ENCODE data around the gene NGLY1. TPM values are rescaled to one million over a fixed set of nuclear protein-coding genes. Genes with fewer than 3 reads are reported as not detected.

Gene NGLY1, protein sequence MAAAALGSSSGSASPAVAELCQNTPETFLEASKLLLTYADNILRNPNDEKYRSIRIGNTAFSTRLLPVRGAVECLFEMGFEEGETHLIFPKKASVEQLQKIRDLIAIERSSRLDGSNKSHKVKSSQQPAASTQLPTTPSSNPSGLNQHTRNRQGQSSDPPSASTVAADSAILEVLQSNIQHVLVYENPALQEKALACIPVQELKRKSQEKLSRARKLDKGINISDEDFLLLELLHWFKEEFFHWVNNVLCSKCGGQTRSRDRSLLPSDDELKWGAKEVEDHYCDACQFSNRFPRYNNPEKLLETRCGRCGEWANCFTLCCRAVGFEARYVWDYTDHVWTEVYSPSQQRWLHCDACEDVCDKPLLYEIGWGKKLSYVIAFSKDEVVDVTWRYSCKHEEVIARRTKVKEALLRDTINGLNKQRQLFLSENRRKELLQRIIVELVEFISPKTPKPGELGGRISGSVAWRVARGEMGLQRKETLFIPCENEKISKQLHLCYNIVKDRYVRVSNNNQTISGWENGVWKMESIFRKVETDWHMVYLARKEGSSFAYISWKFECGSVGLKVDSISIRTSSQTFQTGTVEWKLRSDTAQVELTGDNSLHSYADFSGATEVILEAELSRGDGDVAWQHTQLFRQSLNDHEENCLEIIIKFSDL
- total RNA-seq: 35.5 and 46.2 TPM in 2 replicates

GRCh38 chr3:25782938-25783660 lies at the start of gene NGLY1:
NGLY1 (minus strand) TSS chr3:25783443; CDS start chr3:25783390, 53 bp downstream.

GRCh38 chr3:25789596-25790556 lies 6.6 kb upstream of the NGLY1 start, which contains the start of gene OXSM:
OXSM (plus strand) TSS chr3:25790090; CDS start chr3:25791021, 931 bp downstream.

Other genes starting within 250 kb of the NGLY1 start
- 63.7 and 77.1 TPM in 2 replicates for gene TOP2B, start 118.5 kb downstream of the NGLY1 start, total RNA-seq
- gene OXSM, start 6.6 kb upstream of the NGLY1 start, total RNA-seq: 11.1 and 12.4 TPM in 2 replicates

All from regular cardiac myocyte (primary cell).